ENCODE results near the gene BBS12.

GRCh38 chr4:122775039-122775438 lies 42.5 kb downstream of the BBS12 start:
- TF ChIP-seq, protein P1, sequence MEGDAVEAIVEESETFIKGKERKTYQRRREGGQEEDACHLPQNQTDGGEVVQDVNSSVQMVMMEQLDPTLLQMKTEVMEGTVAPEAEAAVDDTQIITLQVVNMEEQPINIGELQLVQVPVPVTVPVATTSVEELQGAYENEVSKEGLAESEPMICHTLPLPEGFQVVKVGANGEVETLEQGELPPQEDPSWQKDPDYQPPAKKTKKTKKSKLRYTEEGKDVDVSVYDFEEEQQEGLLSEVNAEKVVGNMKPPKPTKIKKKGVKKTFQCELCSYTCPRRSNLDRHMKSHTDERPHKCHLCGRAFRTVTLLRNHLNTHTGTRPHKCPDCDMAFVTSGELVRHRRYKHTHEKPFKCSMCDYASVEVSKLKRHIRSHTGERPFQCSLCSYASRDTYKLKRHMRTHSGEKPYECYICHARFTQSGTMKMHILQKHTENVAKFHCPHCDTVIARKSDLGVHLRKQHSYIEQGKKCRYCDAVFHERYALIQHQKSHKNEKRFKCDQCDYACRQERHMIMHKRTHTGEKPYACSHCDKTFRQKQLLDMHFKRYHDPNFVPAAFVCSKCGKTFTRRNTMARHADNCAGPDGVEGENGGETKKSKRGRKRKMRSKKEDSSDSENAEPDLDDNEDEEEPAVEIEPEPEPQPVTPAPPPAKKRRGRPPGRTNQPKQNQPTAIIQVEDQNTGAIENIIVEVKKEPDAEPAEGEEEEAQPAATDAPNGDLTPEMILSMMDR (conservative IDR thresholded peaks at IDR 0.05; ENCODE audit: low read length): no peak
- no peak for TF ChIP-seq EZH2phosphoT487 (IDR thresholded peaks at IDR 0.05; ENCODE audit: borderline replicate concordance)
